GM18861 (cell line): Measurements from ENCODE around the gene TEX26.

Experiments
- ATAC-seq: cut with Tn5 transposase; IDR thresholded peaks from one replicate; pipeline ENCODE4 v1.9.1; 2021; ENCODE audit not compliant: unreplicated experiment

The TEX26 gene

GRCh38 chr13:31011193-31011860 is 78.9 kb downstream of the TEX26 start:
- ATAC-seq = no peak

DNA sequence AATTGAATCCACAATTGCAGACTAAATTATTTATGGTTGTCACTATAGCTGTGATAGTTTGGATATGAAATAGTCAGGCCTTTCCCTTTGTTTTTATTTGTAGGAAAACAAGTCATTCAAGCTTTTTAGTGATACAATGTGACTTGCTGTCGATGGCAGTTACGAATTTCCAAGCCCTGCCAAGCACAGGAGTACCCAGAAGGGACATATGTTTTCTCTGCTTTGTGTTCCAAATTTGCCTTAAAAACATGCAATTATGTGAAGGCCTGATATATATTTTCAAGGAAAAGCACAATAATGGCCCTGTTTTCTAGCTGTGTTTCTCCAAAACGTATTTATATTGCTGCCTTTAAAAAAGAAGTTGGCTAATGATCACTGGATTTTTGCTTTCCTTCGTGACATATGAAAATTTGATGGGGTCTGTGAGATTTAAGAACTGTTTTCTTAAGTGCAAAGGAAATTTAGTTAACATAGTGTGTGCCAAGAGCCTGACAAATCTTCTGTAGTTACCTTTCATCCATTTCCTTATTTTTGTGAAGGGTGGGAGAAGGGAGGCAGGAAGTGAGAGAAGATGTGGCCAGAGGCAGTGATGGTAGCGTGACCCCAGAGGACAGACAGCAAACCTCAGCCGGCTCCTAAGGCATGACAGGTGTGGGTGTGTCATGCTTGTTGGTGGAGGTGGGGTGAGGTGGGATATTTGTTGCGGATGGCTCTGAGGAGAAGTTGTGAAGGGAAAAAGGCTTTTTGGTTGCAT is 79.6 kb downstream of the TEX26 start:
- ATAC-seq = no peak

DNA sequence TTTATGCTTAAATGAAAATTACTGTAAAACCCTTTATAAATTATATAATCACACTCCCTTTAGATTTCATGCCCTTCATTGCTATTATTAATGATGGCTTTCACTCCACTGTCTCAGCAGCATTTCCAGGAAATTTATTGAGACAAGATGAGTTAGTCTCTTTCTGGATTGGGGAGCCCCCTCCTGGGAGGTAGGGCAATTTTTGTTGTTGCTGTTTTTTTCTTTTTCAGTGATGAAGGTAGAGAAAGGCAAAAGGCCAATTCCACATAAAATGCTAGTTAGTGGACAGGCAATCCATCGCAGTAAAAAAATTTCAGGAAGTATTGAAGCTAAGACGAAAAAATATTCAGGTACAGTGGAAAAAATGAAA is 80.2 kb downstream of the TEX26 start:
- ATAC-seq = no peak

DNA sequence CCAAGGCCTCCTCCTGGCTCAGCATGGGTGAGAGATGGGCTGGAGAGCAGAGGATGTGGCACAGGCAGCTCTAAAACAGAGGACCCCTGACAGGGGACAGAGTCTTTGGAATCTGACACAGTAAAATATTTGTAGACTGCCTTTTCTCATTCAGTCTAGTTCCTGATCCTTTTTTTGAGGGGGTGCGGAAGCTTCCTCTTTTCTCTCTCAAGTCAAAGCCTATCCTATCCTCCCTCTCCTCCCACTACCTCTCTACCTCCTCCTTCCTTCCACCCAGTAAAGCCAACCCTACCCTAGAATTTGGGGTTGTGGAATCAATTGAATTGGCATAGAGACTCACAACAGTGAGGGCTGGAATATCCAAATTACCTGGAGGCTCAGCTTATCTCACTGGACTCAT is 82.0 kb downstream of the TEX26 start:
- ATAC-seq = no peak

GRCh38 chr13:31015199-31015598 is 82.7 kb downstream of the TEX26 start:
- no peak for ATAC-seq

DNA sequence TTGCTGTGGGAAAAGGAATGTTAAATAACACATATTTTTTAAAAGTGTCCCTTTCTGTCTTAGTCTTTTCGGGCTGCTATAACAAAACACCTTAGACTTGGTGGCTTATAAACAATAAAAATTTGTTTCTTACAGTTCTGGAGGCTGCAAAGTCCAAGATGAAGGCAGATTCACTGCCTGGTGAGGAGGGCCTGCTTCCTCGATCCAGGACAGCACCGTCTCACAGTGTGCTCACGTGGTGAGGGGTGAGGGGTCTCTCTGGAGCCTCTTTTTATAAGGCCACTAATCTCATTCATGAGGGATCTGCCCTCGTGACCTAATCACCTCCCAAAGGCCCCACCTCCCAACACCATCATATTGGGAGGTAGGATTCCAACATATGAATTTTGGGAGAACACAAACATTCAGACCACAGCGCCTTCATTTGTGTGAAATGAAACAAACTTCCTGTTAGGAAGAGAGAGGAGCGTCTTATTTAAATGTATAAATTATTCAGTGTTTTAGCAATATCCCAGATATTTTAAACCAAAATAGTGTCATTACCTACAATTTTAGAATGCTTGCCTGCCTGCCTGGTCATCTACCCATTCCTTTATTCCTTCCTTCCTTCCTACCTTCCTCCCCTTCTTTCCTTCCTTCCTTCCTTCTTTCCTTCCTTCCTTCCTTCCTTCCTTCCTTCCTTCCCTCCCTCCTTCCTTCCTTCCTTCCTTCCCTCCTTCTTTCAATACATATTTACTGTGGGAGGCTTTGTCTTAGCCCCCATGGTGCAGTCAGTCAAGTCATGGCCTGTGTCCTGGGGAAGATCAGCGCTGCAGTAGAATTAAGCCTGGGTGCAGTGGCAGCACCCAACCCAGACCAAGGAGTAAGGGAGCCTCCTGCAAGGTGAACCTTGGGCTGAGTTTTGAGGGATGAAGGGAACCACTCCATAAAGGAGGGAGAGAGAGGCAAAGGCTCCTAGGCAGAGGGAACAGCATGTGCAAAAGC is 84.2 kb downstream of the TEX26 start:
- ATAC-seq = no peak

DNA sequence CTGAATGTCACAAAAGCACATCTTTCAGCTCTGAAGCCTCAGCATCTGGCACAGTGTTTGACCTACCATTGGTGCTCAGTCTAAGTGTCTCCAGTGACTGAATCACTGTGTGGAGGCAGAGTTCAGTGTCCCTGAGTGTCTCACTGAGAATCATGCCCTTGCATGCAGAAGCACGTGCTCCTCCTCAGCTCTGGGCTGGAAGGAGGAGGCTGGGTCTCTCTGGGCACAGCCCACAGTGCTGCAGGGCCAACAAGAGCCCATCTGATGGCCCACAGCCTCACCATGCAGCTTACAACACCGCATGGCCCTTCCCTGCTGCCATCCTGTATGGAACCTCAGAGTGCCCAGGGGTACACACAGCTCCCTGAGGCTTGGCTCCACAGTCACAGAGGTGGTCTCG is 86.1 kb downstream of the TEX26 start:
- no peak for ATAC-seq

DNA sequence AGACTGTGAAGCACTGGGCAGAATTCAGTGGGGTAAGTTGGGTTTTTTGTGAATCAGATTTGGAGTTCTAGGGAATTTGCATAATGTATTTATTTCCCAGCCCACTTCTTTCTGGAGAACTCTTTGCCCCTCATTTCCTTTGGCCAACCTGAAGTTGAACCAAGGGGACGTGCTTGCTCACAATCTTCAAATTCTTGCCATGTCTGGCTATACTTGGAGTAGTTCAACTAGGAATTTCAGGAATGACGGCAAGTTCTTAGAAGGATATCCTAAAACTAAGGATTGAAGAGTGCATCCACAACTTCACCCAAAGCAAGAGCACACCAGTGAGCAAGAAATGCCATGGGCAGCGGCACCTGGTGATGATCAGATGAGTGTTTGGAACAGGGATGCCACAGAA is 88.5 kb downstream of the TEX26 start:
- ATAC-seq = no peak

DNA sequence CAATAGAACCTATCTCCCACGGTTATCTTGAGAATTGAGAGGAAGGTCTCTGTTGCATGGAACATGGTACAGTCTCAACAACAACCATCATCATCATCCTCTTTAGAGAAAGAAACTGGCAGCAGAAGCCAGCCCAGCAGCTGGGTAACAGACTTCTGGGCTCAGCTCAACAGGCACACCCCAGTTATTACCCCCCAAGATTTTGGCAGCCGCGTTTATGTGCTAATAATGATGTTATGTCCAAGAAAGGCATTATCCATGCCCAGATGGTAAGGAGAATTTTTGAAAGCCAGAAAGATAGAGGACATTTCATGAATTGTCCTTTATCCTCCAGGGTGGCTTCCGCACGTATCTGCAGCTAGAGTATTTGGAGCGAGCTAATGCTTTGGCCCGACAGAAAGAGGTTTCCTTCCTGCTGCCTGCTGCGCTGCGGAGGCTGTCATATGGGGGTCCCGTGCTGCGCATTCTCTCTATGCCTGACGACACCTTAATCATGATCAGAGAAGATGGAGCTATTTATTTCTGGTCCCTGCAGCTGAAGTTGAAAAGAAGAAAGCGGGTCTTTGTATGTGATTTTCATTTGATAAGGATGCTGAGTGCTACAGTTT is 89.9 kb downstream of the TEX26 start:
- ATAC-seq = no peak

GRCh38 chr13:31022928-31023530 is 90.6 kb downstream of the TEX26 start:
- ATAC-seq = no peak
